ENCODE results near the gene SLC25A21.

Gene SLC25A21

DNA sequence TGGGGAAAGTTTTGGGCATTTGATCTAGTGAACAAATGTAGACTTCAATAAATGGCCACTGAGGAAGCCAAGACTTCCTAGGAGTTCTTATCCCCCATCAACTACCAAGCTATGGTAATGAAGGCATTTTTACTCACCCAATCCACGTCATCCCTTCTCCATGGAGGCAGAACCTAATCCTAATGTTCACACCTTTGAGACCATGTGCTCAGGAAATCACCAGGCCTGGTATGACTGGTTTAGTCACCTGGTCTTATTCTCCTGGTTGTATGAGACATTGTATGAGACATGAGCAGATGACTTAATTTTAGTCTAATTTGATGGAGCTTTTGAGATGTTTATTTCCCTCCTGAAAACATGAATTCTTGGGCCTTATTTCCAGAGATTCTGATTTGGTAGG, 422.2 kb downstream of the SLC25A21 start:
- DNase-seq (no peak), ATAC-seq (no peak)
- H3K4me1 Mint-ChIP-seq = no peaks in the 10 kb centered on the region
- H3K27ac Mint-ChIP-seq = no peak overlapping the region
- H3K4me3 Mint-ChIP-seq = no peak overlapping the region
- peaks cover 14% of the 10 kb centered on the region for H3K27me3 Mint-ChIP-seq
- H3K9me3 Mint-ChIP-seq = peaks cover 17 to 24% of the 10 kb centered on the region in 2 donors

DNA sequence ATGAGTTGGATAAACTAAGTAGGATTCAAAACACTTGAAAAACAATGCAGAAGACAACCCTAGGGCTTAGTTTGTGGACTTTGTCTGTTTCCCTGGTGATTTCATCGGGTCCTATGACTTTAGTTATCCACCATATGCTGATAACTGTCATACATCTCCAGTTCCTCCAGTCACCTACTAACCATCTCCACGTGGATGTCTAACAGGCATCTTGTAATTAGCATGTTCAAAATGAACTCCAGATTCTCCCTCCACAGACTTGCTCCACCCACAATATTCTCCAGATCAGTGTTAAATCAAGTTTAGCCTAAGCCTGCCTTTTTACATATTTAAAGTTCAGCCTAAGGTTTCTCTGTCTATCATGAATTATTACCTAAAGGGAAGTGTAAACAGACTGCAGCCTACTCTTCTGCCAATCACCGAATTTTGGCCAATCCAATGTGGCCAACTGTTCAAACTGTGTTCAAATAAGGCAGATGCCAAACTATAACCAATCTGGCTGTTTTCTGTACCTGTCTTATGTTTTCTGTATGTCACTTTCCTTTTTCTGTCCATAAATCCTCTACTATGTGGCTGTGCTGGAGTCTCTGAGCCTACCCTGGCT, 423.7 kb downstream of the SLC25A21 start:
- Mint-ChIP-seq H3K4me3 (no peak overlapping the region), H3K4me1 (no peaks in the 10 kb centered on the region), H3K9me3 (peaks cover 14 to 29% of the 10 kb centered on the region in 2 donors), H3K27ac (no peak overlapping the region), H3K27me3 (peaks cover 14% of the 10 kb centered on the region)
- DNase-seq = no peak
- no peak for ATAC-seq

DNA sequence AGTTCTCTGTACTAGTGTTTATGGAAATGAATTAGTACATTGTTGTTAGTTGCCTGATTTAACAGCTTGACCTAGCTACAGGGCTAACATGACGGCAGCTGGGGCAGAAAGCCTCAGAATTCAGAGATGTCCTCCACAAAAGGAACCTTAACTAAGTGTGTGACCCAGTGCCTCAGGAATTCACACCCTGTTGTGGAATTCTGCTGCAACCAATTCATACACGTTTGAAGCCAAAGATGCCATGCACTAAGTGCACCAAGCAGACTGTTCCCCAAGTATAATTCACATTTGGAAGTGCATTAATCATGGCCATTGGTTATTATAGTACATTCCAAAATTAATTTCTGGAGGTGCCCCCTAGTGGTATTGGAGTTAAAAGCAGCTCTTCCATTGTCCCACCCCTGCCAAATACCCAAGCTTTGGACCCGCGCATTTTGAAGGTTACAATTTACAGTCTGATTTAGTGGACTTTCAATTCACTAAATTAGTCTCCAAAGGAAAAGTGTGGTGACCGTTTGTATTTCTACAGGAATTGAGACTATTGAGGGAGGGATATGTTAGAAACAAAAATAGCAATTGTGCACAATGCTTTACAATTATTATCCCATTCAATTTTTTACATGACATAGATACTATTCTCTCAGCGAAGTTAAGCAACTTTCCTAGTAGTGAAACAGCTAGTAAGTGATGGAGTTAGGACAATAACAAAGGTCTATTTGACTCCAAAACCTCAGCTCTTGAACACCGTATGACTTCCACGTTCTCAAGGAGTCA, 424.8 kb downstream of the SLC25A21 start:
- peaks cover 14% of the 10 kb centered on the region for H3K27me3 Mint-ChIP-seq
- H3K27ac Mint-ChIP-seq = no peak overlapping the region
- H3K4me3 Mint-ChIP-seq = no peak overlapping the region
- ATAC-seq = no peak
- no peak for DNase-seq
- no peaks in the 10 kb centered on the region for H3K4me1 Mint-ChIP-seq
- H3K9me3 Mint-ChIP-seq = peaks cover 6 to 30% of the 10 kb centered on the region in 2 donors

DNA sequence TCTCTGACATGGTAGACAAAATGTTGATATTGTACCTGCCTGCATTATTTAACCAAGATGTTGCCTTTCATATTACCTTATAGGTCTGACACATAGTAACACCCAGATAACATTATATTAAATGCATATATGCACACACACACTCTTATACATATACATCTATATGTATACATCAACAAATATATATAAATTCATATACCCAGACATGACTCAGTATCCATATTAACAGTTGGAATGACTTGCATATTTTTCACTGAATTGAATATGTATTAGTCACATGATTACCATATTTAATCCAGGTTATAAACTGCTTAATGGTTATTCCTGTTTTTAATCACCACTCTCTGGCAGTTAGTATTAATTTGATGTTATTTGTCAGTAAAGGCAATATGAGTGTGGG, 425.5 kb downstream of the SLC25A21 start:
- H3K9me3 Mint-ChIP-seq = peaks cover 5 to 28% of the 10 kb centered on the region in 2 donors
- DNase-seq (no peak), ATAC-seq (no peak)
- H3K4me1 Mint-ChIP-seq = no peaks in the 10 kb centered on the region
- H3K27me3 Mint-ChIP-seq = peaks cover 14% of the 10 kb centered on the region
- H3K4me3 Mint-ChIP-seq = no peak overlapping the region
- no peak overlapping the region for H3K27ac Mint-ChIP-seq

DNA sequence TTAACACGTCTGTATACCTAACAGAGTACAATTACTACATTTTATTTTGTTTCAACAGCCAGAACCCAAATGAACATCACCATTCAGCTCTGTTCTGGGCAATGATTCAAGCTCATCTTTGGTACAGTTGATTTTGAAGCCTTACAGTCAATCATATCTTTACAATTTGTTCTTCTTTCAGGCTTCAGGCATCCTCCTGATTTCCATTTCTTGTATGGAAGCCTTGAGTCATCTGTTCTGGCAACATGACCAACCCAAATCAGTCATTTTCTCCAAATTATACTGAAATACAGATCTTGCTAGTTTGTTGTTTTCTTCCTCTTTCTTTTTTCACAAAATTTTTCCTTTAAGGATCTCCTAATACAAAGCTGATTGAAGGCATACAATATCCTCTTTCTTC, 430.5 kb downstream of the SLC25A21 start:
- Mint-ChIP-seq H3K27ac (no peak overlapping the region), H3K4me3 (no peak overlapping the region), H3K4me1 (no peaks in the 10 kb centered on the region), H3K27me3 (no peaks in the 10 kb centered on the region), H3K9me3 (peaks cover 5 to 12% of the 10 kb centered on the region in 2 donors)
- DNase-seq (no peak), ATAC-seq (no peak)

DNA sequence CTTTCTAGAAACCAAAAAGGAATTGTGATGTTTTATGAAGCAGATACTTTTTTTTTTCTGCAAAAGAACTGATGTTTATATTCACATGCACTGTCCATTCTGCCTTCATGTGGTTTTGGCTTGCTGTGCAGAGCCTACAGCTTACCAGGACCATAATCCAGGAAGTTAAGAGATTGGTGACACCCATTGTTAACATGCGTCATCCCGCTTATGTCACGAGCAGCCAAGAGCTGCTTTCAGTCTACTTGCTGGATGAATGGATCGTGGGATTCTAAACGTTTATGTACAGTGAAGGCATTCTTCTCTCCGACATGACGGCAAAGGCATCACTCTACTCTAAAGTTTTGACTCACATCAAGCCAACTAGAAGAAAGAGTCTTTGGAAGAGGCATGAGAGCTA, 434.1 kb downstream of the SLC25A21 start:
- ATAC-seq = no peak

DNA sequence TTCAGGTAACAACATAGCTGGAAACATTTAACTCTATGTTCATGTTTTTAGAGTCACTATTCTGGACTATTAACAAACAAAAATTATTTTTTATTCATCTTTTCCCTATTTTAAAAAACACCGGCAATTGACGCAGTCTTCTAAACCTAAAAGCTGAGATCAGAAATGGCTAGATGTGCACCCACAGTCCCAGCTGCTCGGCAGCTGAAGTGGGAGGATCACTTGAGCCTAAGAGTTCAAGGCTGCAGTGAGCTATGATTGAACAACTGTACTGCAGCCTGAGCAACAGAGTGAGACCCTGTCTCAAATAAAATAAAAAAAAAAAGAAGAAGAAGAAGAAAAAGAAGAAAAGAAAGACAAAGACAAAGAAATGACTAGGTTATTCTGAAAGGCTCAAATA, 446.3 kb downstream of the SLC25A21 start:
- Mint-ChIP-seq H3K4me3 (no peak overlapping the region), H3K4me1 (no peaks in the 10 kb centered on the region), H3K9me3 (no peaks in the 10 kb centered on the region), H3K27ac (no peak overlapping the region), H3K27me3 (no peaks in the 10 kb centered on the region)
- DNase-seq (no peak), ATAC-seq (no peak)

More for the DNA sequence above, 434.1 kb downstream of the SLC25A21 start:
- H3K9me3 Mint-ChIP-seq = peaks cover 0 to 3% of the 10 kb centered on the region in 2 donors
- H3K4me1 Mint-ChIP-seq = no peaks in the 10 kb centered on the region
- H3K4me3 Mint-ChIP-seq = no peak overlapping the region
- H3K27me3 Mint-ChIP-seq = no peaks in the 10 kb centered on the region
- H3K27ac Mint-ChIP-seq = no peak overlapping the region
- no peak for DNase-seq

DNA sequence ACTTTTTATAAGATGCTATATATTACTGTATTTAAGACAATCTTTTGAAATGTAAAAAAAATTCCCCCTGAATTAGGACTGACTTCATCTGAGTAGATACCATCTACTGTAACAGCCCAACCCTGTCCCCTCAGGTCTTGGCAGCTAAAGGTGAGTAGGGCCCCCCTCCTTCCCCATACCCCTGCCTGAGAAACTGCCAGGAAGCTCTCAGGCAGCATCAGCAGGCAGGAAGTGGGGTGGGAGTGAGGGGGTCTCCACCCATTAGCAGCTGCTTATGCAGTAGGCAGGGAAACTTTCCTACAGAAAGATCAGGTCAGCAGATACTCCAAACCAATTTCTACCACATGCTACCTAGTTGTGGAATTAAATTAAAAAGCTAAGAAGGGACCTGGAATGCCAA, 448.2 kb downstream of the SLC25A21 start:
- no peaks in the 10 kb centered on the region for H3K4me1 Mint-ChIP-seq
- no peaks in the 10 kb centered on the region for H3K27me3 Mint-ChIP-seq
- ATAC-seq (no peak), DNase-seq (no peak)
- H3K9me3 Mint-ChIP-seq = no peaks in the 10 kb centered on the region
- no peak overlapping the region for H3K4me3 Mint-ChIP-seq
- no peak overlapping the region for H3K27ac Mint-ChIP-seq

DNA sequence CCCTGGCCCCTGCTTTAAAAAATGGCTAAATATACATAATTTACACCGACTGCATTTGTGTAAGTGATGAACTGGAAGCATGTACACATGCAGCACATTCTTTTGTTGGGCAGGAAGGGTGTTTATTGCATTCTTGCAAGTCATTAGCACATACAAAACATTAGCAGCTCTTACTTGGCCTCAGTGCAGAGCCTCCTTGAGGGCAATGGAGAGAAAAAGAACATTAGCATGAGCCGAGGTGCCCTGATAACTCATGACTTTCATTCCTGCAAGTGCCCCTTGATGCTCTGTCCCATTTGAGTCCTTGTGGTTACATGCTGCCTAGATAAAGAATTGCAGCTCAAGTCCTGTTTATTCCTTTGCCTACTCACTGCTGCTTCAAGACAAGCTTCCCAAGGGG, 448.9 kb downstream of the SLC25A21 start:
- Mint-ChIP-seq H3K9me3 (no peaks in the 10 kb centered on the region), H3K4me3 (no peak overlapping the region), H3K27ac (no peak overlapping the region), H3K4me1 (no peaks in the 10 kb centered on the region), H3K27me3 (no peaks in the 10 kb centered on the region)
- ATAC-seq = no peak
- no peak for DNase-seq

DNA sequence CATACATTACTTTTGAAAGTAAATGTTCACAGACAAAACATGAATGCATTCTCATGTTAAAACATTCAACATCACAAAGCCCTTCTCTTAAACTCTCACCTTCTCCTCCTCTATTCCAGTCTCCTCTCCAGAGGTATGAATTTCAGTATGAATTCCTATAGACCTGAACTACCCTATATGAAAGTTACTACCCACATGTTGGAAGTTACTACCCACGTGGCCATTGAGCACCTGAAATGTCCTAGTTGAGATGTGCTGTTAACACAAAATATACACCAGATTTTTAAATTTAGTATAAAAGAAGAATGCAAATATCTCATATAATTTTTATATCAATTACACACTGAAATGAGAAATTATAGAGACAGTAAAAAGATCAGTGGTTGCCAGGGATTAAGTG, 450.5 kb downstream of the SLC25A21 start:
- no peaks in the 10 kb centered on the region for H3K27me3 Mint-ChIP-seq
- H3K27ac Mint-ChIP-seq = no peak overlapping the region
- ATAC-seq = no peak
- no peak overlapping the region for H3K4me3 Mint-ChIP-seq
- no peak for DNase-seq
- no peaks in the 10 kb centered on the region for H3K4me1 Mint-ChIP-seq
- no peaks in the 10 kb centered on the region for H3K9me3 Mint-ChIP-seq

DNA sequence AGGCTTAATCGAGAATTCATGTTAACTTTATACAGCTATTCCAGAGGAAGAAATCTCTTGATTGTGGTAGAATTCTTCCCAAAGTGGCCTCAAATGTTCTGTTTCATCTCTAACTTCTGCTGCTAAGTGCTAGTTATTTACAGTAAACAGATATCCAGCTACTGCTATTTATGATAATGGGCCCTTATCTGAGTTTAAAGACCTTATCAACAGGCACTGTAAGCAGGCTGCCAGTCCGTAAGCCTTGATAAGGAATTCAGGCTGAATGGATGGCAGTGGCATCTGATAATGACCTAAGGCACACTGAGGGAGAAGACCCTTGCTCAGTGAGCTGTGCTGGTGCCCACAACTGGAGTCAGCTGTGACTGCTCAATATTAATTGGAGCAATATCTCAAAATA, 451.7 kb downstream of the SLC25A21 start:
- ATAC-seq = no peak
- no peaks in the 10 kb centered on the region for H3K27me3 Mint-ChIP-seq
- H3K9me3 Mint-ChIP-seq = no peaks in the 10 kb centered on the region
- no peaks in the 10 kb centered on the region for H3K4me1 Mint-ChIP-seq
- H3K4me3 Mint-ChIP-seq = no peak overlapping the region
- DNase-seq = no peak
- no peak overlapping the region for H3K27ac Mint-ChIP-seq

DNA sequence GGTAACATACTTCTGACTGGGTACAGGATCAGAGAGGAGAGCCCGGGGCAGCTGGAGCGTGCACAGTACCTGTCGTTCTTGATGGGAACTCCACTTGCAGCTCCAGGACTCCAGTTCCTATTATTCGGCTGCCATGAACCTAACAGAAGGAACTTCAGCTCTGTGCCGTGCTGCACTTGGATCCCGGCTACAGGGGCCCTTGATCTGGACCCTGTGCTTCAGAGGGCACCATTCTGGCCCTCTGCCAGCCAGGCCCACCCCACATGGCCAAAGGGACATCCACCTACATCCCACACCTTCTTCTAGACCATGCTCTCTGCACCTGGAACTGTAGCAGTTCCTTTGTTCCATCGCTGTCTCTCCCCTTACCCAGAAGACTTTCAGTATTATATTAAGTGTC, 452.6 kb downstream of the SLC25A21 start:
- DNase-seq (no peak), ATAC-seq (no peak)
- Mint-ChIP-seq H3K27me3 (no peaks in the 10 kb centered on the region), H3K27ac (no peak overlapping the region), H3K4me1 (no peaks in the 10 kb centered on the region), H3K4me3 (no peak overlapping the region), H3K9me3 (no peaks in the 10 kb centered on the region)

DNA sequence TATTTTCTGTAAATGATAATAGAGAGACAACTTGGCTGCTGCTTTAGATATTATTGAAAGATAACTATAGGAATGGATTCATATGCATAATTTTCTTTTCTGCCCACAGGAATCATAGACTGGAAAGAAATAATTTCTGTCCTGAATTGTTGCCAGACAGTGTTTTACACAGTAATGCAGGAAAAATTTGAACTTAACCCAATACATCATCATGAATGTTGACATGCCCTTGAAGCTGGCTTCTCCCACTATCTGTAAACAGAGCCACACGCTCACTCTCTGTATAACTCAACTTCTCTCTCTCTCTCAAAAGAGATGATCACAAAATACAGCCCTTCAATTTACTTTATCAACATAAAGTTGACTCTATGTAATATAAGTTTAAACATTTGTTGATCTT, 454.2 kb downstream of the SLC25A21 start:
- H3K27ac Mint-ChIP-seq = no peak overlapping the region
- ATAC-seq (no peak), DNase-seq (no peak)
- no peak overlapping the region for H3K4me3 Mint-ChIP-seq
- no peaks in the 10 kb centered on the region for H3K4me1 Mint-ChIP-seq
- no peaks in the 10 kb centered on the region for H3K9me3 Mint-ChIP-seq
- H3K27me3 Mint-ChIP-seq = no peaks in the 10 kb centered on the region

DNA sequence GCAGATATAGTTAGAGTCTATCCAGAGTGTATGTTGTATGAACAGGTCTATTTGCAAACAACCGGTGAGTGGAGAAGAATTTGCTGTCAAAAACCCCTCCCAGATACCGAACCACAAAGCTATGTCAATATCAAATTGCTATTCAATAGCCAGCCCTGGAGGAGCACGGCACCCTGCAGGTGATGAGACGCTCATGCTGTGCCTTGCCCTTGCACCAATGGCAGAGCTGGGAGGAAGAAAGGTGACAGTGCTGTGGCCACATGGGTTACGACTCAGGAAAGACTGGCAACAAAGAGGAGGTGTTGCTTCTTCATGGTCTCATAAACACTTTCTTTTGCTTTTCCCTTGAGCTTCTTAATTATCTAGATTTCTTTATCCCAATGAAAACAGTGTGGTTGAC, 455.0 kb downstream of the SLC25A21 start:
- Mint-ChIP-seq H3K27me3 (no peaks in the 10 kb centered on the region), H3K4me1 (no peaks in the 10 kb centered on the region), H3K4me3 (no peak overlapping the region), H3K9me3 (no peaks in the 10 kb centered on the region), H3K27ac (no peak overlapping the region)
- ATAC-seq = no peak
- no peak for DNase-seq

DNA sequence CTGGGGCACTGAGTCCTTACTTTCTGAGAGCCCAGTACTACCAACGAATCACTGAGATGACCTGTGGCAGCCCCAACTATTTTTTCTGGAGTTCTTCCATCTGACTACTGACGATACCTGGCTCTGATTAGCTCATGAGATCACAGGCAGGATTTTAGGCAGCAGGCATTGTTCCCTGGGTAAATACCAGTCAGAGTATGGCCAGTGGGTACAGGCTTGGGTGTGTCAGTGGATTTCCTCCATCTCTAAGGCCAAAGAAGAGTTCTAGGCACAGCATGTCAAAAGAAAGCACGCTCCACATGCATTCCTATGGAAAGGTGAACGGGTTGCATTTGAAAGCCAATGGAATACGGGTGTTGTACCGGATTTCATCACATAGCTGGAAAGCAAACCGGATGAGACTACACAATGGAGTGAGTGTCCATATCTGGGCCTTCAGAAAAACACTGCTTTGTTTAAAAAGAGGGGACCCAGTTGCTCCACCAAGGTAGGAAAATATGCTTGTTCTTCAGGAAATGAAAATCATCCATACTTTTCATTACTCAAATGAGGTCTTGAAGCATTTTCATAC, 455.7 kb downstream of the SLC25A21 start:
- H3K4me3 Mint-ChIP-seq = no peak overlapping the region
- H3K4me1 Mint-ChIP-seq = no peaks in the 10 kb centered on the region
- no peaks in the 10 kb centered on the region for H3K9me3 Mint-ChIP-seq
- DNase-seq (no peak), ATAC-seq (no peak)
- no peaks in the 10 kb centered on the region for H3K27me3 Mint-ChIP-seq
- H3K27ac Mint-ChIP-seq = no peak overlapping the region

DNA sequence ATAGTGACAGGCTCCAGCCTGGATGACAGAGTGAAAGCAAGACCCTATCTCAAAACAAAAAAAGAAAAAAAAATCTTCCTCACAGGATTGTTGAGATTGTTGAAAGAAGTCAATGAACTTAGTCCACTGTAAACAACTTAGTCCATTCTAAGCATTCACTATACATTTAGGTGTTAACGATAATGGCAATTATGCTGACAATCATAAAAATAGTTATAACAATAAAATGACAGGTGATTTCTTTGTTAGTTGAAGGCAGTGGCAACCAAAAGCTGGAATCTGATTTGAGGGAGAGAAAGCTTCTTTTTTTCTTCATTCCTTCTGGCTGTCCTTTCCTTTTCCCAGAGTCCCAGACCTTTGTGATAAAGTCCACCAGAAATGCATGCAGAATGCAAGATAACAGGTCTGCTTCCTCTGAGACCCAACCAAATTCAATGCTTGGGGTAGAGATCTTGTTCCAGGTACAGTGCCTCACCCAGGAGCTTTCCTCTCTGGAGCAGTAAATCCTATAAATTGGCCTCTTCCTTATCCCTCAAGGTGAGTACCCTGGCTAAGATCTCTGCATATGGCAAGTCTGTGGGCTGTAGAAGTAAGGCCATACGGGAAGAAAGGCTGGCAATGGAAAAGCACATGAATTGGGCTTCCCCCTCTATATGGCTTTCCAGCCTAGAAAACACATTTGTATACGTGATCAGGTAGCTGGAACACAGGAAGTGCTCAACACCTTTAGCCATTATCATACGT, 458.3 kb downstream of the SLC25A21 start:
- H3K4me1 Mint-ChIP-seq = no peaks in the 10 kb centered on the region
- no peak overlapping the region for H3K4me3 Mint-ChIP-seq
- H3K9me3 Mint-ChIP-seq = no peaks in the 10 kb centered on the region
- ATAC-seq (no peak), DNase-seq (no peak)
- H3K27me3 Mint-ChIP-seq = no peaks in the 10 kb centered on the region
- no peak overlapping the region for H3K27ac Mint-ChIP-seq

Data from stimulated activated naive CD8-positive, alpha-beta T cell treated with anti-CD3 and anti-CD28 coated beads, Interleukin-15, amount 100 ng/mL, for 72 hours (primary cell).